ENCODE measurements around the gene SLC39A5. TPM values are rescaled to one million over a fixed set of nuclear protein-coding genes. Genes with fewer than 3 reads are reported as not detected.
"Not testable (repeated sequence)": the region's sequence is repeated elsewhere in the genome, so short reads cannot be mapped to it uniquely, and the experiment has no call there.

Gene SLC39A5
- not detected for total RNA-seq
- long read RNA-seq: 0 reads

DNA sequence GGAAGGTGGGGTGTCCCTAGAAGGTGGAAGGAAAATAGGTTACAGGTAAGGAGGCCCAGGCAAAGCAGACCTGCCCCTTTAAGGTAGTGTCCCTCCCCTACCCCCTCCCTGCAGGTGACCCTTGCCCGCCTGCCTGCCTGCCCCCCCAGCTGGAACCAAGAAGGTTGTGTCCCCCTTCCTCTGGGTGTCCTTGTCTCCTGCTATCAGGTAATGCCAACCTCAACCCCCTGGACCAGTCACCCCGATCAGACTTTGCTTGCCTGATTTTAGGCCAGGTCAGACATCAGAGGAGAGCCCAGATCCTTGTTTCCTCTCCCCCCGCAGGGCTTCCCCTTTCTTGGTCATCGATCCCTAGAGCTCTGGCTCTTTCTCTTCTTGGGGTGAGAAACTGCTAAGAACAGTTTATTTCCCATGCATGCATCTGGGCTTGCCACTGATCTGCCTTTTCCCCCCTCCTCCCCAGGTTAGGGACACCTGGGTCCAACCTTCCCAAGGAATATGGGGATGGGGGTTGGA is at the start of gene SLC39A5:
Gene SLC39A5 (plus strand): TSS at position 136 of the 516 bp plus-strand sequence. CDS start 1,224 bp downstream, outside the sequence.
- DNase-seq (no peak), ATAC-seq (ENCODE audit: poor library complexity) (no peak)
- intact Hi-C loops (cut with DNase I): no loop called here

GRCh38 chr12:56186957-56187356 is 42.9 kb upstream of the SLC39A5 start:
- DNase-seq (no peak), ATAC-seq (ENCODE audit: poor library complexity) (no peak)
- intact Hi-C loops (cut with DNase I): no loop called here

- ATAC-seq (ENCODE audit: poor library complexity): no peak
- intact Hi-C loops (cut with DNase I): loop anchor here (2.0 kb wide), 1 partner anchor 69 kb away; the partner anchor contains the start of gene ZC3H10
- no peak for DNase-seq
Observed at GRCh38 chr12:56188131-56188777, 41.6 kb upstream of the SLC39A5 start.

GRCh38 chr12:56188778-56189098 is 41.1 kb upstream of the SLC39A5 start:
- peak; percentile 4 for ATAC-seq (ENCODE audit: poor library complexity)
- intact Hi-C loops (cut with DNase I): loop anchor here (2.0 kb wide), 1 partner anchor 70 kb away; the partner anchor contains the start of gene ZC3H10

DNA sequence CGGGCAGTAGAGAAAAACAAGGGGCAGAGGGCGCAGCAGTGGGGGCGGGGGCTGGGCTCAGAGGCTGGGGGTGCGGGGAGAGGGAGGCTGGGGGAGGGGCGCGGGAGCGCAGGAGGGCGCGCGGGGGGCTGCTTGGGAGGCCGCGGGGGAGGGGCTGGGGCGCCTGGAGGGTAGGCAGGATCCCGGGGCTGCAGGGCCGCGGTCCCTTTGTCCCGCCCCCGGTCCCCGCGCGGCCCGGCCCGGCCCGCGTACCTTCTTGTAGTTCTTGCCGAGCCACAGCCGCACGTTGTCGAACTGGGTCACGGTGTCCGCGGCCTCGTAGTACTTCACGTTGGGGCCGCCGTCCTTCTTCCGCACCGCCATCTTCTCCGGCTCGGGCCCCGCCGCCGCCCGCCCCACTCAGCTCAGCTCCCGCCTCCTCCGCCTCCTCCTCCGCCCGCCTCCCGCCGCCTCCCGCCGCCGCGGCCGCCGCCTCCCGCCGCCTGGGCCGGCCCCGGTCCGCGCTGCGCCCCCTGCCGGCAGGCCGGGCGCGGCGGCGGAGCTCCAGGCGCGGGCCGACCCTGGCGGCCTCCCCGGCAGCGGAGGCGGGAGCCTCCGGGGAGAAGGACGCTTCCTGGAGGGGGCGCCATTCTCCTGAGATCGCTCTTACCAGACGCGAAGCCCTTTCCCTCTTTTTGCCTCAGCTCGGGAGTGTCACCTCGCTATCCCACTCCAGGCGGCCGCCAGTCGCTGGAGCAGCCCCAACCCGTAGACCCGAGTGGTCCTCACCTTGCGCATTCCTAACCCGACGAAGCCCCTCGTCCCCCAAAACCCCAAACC is 40.5 kb upstream of the SLC39A5 start, which contains the start of gene SMARCC2:
Gene SMARCC2 (minus strand): TSS at position 385 of the 819 bp plus-strand sequence. CDS start 22 bp downstream, at position 363.
- intact Hi-C loops (cut with DNase I): loop anchor here (2.0 kb wide), 1 partner anchor 71 kb away; the partner anchor contains the start of gene ZC3H10

More at GRCh38 chr12:56188778-56189098, 41.1 kb upstream of the SLC39A5 start:
- no peak for DNase-seq

DNA sequence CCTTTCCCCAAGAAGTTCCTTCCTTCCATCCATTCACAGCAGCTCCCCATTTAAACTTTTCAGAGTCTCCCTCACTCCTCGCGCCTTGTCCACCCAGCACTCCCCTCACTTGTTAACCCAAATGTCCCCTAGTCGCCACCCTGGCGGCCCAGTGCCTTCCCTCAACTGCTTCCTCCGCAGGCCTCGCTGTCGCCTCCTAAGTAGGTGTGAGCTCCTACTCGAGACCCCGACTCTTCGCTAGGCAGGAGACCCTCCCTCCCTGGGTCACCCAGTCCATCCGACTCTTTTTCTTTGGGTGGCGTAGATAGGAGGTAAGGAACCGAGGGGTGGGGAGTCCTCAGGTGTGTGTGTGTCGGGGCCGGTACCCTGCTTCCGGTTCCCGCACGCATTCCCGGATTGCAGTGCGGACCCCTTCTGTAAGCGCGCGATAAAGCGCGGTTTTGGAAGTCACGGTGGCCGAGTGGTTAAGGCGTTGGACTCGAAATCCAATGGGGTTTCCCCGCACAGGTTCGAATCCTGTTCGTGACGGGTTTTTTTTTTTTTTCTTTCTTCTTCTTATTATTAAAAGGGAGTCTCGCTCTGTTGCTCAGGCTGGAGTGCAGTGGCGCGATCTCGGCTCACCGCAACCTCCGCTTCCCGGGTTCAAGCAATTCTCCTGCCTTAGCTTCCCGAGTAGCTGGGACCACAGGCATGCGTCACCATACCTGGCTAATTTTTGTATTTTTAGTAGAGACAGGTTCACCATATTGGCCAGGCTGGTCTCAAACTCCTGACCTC is 39.7 kb upstream of the SLC39A5 start:
- intact Hi-C loops (cut with DNase I): loop anchor here (2.0 to 5.0 kb wide), 3 partner anchors 33 to 277 kb away; partner anchors contain the start of genes SPRYD4 and ZC3H10
- DNase-seq (peak; percentile 81), ATAC-seq (ENCODE audit: poor library complexity) (peak; percentile 68)

More for the DNA sequence above, 40.5 kb upstream of the SLC39A5 start, which contains the start of gene SMARCC2:
- ATAC-seq (ENCODE audit: poor library complexity): peak; percentile 90
- DNase-seq: peak; percentile 92

DNA sequence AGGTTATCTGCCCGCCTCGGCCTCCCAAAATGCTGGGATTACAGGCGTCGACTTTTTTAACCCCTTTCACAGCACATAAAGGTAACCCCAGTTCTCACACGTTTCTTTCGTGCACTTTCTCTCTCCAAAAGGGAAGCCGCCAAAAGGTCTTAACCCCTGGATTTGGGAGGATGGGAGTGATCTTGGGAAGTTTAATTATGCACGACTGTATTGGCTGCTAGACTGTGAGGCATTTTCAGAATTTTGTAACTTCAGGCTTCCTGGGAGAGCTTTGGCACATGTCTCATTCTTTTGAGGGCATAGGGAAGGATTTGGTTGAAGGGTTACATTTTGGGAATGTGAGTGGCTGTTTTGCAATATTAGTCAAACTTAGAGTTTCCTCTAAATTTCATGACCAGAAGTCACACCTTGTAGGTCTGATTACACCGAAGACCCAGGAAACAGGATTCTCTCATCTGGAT is 39.1 kb upstream of the SLC39A5 start:
- intact Hi-C loops (cut with DNase I): loop anchor here (2.0 to 5.0 kb wide), 2 partner anchors 32 to 277 kb away; partner anchors contain the start of gene SPRYD4
- ATAC-seq (ENCODE audit: poor library complexity): no peak
- DNase-seq: no peak

- DNase-seq (no peak), ATAC-seq (ENCODE audit: poor library complexity) (no peak)
- intact Hi-C loops (cut with DNase I): loop anchor here (5.0 kb wide), 1 partner anchor 275 kb away; the partner anchor contains the start of gene SPRYD4
Observed at GRCh38 chr12:56192582-56192981, 37.3 kb upstream of the SLC39A5 start.

GRCh38 chr12:56193025-56193578 is 36.7 kb upstream of the SLC39A5 start:
- DNase-seq: no peak
- ATAC-seq (ENCODE audit: poor library complexity): no peak
- intact Hi-C loops (cut with DNase I): loop anchor here (5.0 kb wide), 1 partner anchor 274 kb away; the partner anchor contains the start of gene SPRYD4

GRCh38 chr12:56196818-56197550 is 32.9 kb upstream of the SLC39A5 start:
- ATAC-seq (ENCODE audit: poor library complexity); intact Hi-C loops (cut with DNase I); DNase-seq: not testable (repeated sequence)

DNA sequence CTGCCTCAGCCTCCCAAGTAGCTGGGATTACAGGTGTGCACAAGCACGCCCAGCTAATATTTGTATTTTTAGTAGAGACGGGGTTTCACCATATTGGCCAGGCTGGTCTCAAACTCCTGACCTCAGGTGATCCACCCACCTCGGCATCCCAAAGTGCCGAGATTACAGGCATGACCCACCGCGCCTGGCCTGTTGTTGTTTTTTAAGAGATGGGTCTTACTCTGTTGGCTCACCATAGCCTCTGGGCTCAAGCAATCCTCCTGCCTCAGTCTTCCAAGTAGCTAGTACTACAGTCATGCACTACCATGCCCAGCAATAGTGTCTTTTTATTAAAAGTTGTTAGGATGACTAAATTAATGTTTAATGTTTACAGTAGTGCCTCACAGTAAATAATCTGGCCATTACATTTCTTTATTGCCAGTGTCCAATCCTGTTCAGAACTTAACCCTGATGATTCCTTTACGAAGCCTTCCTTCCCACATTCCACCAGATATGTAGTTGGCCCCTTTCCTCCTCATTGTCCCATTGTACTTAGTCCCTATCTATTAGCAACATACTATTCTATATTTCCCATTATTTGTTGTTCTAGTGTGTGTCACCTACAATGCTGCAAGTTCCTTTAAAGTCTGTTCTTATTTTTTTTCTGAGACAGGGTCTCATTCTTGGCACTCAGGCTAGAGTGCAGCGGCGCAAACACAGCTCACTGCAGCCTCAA is 31.8 kb upstream of the SLC39A5 start:
- intact Hi-C loops (cut with DNase I): no loop called here
- ATAC-seq (ENCODE audit: poor library complexity): no peak

DNA sequence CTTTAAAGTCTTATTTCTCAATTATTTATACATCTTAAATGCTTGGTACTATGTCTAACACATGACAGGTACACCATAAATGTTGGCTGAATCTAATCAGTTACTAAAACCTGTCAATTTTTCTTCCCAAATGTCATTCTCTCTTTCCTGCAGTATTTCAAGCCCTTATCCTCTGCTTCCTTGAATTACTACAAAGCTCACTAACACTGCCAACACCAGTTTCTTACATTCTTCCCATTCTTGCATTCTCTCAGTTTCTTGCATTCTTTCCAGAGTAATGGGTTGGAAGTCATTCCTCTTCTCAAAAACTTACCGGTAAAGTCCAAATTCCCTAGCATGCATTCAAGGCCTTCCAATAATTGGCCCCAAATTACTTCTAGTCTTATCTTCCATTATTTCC is 31.0 kb upstream of the SLC39A5 start:
- intact Hi-C loops (cut with DNase I): no loop called here
- ATAC-seq (ENCODE audit: poor library complexity) (no peak), DNase-seq (no peak)

More for the DNA sequence above, 31.8 kb upstream of the SLC39A5 start:
- no peak for DNase-seq

DNA sequence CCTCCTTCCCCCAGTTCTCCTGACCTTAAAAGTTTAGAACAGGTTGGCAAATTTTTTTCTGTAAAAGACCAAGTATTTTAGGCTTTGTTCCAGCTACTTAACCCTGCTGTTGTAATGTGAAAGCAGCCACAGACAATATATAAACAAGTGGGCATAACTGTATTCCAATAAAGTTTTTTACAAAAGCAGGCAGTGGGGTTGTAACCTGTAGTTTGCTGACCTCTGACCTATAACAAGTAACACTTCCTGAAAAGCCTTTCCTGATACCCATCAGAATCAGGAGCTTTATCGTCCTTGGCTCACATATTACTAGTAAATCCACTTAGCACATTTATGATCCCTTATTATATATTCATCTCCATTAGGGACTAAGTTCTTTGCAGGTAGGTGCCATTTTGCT is 27.5 kb upstream of the SLC39A5 start:
- intact Hi-C loops (cut with DNase I): no loop called here
- DNase-seq (no peak), ATAC-seq (ENCODE audit: poor library complexity) (no peak)

GRCh38 chr12:56202838-56203237 is 27.0 kb upstream of the SLC39A5 start:
- ATAC-seq (ENCODE audit: poor library complexity) (no peak), DNase-seq (no peak)
- intact Hi-C loops (cut with DNase I): no loop called here

DNA sequence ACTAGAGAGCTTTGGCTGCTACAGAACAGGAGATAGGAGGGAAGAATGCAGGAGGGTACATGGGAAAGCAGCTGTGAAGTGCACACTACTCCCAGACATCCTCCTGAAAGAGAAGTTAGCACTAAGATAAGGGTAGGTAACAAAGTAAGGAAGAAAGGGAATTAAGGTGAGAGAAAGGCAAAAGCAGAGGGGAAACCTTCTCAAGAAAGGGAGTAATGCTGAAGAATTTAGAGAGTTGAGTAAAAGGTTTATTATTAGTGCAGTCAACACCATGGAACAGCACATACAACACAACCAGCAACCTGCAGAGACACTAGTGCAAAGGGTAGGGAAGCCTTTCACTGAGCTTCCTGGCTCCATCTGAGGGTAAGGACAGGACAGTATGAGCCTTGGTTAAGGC is 25.6 kb upstream of the SLC39A5 start:
- no peak for ATAC-seq (ENCODE audit: poor library complexity)
- intact Hi-C loops (cut with DNase I): no loop called here
- no peak for DNase-seq

DNA sequence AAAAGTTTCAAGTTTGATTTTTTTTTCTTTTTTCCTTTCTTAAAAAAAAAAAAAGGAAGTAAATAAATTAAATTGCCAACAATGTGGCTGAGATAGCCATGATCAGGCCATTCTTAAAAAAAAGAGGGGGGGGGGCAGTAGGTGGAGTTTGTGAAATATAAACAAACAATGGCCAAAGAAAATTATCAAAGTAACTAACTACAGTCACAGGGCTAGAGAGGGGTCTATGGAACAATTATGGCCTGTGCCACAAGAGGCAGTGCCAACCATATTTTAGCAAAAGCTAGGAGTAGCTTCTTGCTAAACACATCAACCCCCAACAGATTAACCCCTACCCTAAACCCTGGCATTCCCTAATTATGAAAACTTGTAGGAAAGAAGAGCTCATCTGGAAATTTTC is 24.4 kb upstream of the SLC39A5 start:
- ATAC-seq (ENCODE audit: poor library complexity) (no peak), DNase-seq (no peak)
- intact Hi-C loops (cut with DNase I): no loop called here

All from Right ventricle myocardium superior (tissue), 1 donor.